Non-pigmented ciliary epithelial cell (primary cell): ENCODE data around the gene PNMA8B.

Experiments
- DNase-seq: peaks from one replicate; pipeline ENCODE4 v3.0.0-alpha.2; 2010; ENCODE audit warnings: low read depth

Gene PNMA8B

GRCh38 chr19:46456930-46457329 lies 38.7 kb downstream of the PNMA8B start:
- DNase-seq: no peak

DNA sequence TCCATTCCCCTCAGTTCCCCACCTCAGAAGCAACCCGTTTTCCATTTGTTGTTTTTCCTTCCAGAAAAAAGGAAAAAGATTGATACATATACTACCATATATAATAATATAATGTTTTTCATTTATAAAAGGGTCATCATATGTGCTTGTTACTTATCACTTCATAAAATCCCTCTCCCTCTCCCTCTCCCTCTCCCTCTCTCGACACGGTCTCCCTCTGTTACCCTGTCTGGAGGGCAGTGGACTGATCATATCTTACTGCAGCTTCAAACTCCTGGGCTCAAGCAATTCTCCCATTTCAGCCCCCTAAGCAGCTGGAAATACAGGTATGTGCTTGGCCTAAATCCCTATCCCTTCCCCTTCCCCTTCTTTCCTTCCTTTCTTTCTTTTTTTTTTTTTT lies 41.4 kb downstream of the PNMA8B start:
- no peak for DNase-seq

DNA sequence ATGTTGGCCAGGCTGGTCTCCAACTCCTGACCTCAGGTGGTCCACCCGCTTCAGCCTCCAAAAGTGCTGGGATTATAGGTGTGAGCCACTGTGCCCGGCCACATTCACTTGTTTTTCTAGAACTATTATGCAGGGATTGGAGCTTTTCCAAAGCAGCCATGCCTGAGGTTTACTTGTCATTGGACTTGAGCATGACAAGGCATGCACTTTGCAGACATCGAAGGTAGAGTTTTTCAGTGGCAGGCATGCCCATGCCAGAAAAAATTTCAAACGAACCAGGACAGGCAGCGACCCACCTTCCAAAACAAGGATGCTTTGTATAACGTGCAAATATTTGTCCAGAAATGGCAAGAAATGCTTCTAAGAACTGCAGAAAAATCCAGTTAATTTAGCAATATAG lies 42.0 kb downstream of the PNMA8B start:
- DNase-seq: no peak

DNA sequence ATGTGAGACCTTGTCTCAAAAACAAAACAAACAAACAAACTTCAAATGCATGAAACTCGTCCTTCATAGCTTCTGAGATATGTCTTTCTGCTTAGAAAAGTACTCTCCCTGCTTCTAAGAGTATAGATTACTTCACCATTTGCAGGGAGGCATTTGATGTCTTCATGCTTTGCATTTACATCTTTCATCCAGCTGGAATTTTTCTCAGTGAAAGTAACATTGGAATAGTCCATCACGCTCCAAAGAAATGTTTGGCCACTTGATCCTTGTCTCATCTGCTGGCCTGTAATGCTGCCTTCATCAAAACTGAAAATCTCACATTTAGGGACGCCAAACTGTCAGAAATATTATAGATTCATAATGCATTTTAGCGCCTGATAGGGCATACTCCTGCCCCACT lies 43.5 kb downstream of the PNMA8B start:
- DNase-seq: no peak

DNA sequence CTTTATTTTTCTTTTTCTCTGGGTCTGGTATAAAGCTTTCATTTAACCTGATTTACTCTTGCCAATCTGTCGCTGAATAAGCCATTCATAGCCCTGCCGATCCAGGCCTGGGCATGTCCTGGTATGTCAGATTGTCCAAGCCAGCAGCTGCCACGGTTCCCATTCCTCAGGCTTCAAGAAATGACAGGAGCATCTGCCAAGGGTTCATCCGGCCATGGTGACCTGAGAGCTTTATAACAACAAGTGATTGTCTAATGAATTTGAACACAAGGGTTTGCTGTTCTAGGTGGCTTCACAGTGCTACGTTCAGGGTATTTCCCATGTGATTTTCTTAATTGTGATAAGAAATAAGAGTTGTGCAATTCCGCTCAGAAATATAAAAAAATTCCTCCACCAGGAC lies 44.3 kb downstream of the PNMA8B start:
- no peak for DNase-seq

- no peak for DNase-seq
These were observed 44.9 kb downstream of the PNMA8B start for GRCh38 chr19:46450737-46451136.

- no peak for DNase-seq
These were observed 46.4 kb downstream of the PNMA8B start for GRCh38 chr19:46449228-46449627.

- DNase-seq: no peak
These were observed 47.1 kb downstream of the PNMA8B start for GRCh38 chr19:46448601-46449000.

GRCh38 chr19:46447824-46448223 lies 47.8 kb downstream of the PNMA8B start:
- no peak for DNase-seq

- DNase-seq: no peak
These were observed 48.7 kb downstream of the PNMA8B start for GRCh38 chr19:46447006-46447405.

GRCh38 chr19:46446021-46446420 lies 49.6 kb downstream of the PNMA8B start:
- no peak for DNase-seq

GRCh38 chr19:46442808-46443450 lies 52.7 kb downstream of the PNMA8B start:
- no peak for DNase-seq

DNA sequence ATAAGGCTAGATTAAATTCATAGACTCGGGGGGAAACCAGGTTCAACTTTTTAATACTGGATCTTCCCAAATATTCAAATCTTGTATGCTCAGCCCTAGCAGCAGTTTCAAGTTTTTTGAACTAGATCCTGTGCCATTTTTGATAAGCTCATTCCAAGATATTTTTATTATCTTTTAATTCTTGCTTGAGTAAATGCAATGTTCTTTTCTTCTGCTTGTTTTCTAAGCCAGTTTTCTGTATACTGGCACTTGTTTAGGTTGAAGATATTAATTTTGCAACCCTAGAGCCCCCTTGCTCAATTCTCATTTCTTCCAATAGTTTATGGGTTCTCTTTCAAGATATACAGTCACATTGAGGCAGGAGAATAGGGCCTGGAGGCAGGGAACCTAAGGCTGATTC lies 53.8 kb downstream of the PNMA8B start:
- DNase-seq: no peak
